Right ventricle myocardium inferior (tissue), 1 donor: ENCODE measurements around the gene MOCS2. TPM values are rescaled to one million over a fixed set of nuclear protein-coding genes. Genes with fewer than 3 reads are reported as not detected.

Experiments
- ATAC-seq: fragments of 200-7000 bp; cut with Tn5 transposase; one replicate; pipeline ENCODE4 v1.9.1; 2020; ENCODE audit warnings: mild to moderate bottlenecking, moderate library complexity
- DNase-seq: peaks from one replicate; pipeline ENCODE4 v3.0.0; 2021; ENCODE audit errors: missing footprints
- intact Hi-C: fragments of 100-400 bp; cut with DNase I; formaldehyde crosslinking; loops from one replicate; pipeline ENCODE4 v1.11.0; 2022
- total RNA-seq: library from RNA; stranded (reverse); fragmentation: NEBNext Ultra II Directional; extraction: Animal tissue kit (Norgen Biotek cat#: 25700); gene quantifications from one replicate; pipeline ENCODE4 v1.2.1, GENCODE V29; 2021
- donor health status: DM: no; HTN: yes; CAD: no; lungs with severe emphysema.

Gene MOCS2
- total RNA-seq, 1 donor from 2014 or later, result 93.6 TPM

GRCh38 chr5:53067641-53068040 lies 41.9 kb downstream of the MOCS2 start:
- DNase-seq, result no peak
- intact Hi-C loops, result no loop called here
- ATAC-seq, result no peak

- intact Hi-C loops, result no loop called here
- no peak for DNase-seq
- ATAC-seq, result no peak
Observed at GRCh38 chr5:53066088-53066487, 43.5 kb downstream of the MOCS2 start.

- ATAC-seq (no peak), DNase-seq (no peak)
- intact Hi-C loops, result no loop called here
Observed at GRCh38 chr5:53063791-53064190, 45.8 kb downstream of the MOCS2 start.

- intact Hi-C loops, result no loop called here
- DNase-seq (no peak), ATAC-seq (no peak)
Observed at GRCh38 chr5:53063176-53063575, 46.4 kb downstream of the MOCS2 start.

- ATAC-seq (no peak), DNase-seq (no peak)
- intact Hi-C loops, result no loop called here
Observed at GRCh38 chr5:53059281-53059680, 50.3 kb downstream of the MOCS2 start.

GRCh38 chr5:53055365-53055764 lies 54.2 kb downstream of the MOCS2 start:
- DNase-seq (no peak), ATAC-seq (no peak)
- intact Hi-C loops, result no loop called here

GRCh38 chr5:53053364-53053763 lies 56.2 kb downstream of the MOCS2 start:
- no peak for DNase-seq
- intact Hi-C loops, result no loop called here

GRCh38 chr5:53052499-53052898 lies 57.1 kb downstream of the MOCS2 start:
- no peak for ATAC-seq
- DNase-seq, result no peak
- intact Hi-C loops, result no loop called here

More at GRCh38 chr5:53053364-53053763, 56.2 kb downstream of the MOCS2 start:
- no peak for ATAC-seq

- ATAC-seq (no peak), DNase-seq (no peak)
- intact Hi-C loops, result no loop called here
Observed at GRCh38 chr5:53048248-53048647, 61.3 kb downstream of the MOCS2 start.

Other genes with a start within 250 kb of the MOCS2 start
- gene ITGA2, start 120.4 kb downstream of the MOCS2 start, total RNA-seq, result 0.78 TPM